Natural killer cell (primary cell): ENCODE data around the gene SHISA6. TPM values are rescaled to one million over a fixed set of nuclear protein-coding genes. Genes with fewer than 3 reads are reported as not detected.
"Not testable (repeated sequence)": the region's sequence is repeated elsewhere in the genome, so short reads cannot be mapped to it uniquely, and the experiment has no call there.

Experiments used
- ATAC-seq, 3 donors: fragments of 150-1000 bp in 2 of 3; fragments of 200-7000 bp in 1 of 3; cut with Tn5 transposase; 1 replicate in 1 of 3; 2 replicates in 2 of 3; pipeline ENCODE4 v1.10.0; 2021; ENCODE audit warnings: mild to moderate bottlenecking in 2 of 3, moderate library complexity in 2 of 3
- DNase-seq, 2 donors: peaks; one replicate each; pipeline versions ENCODE4 v3.0.0 to v3.0.0-alpha.2; 2013 to 2021; ENCODE audit warnings: mixed read lengths in 1 of 2
- H3K27ac ChIP-seq: one replicate; pipeline ENCODE4 v1.5.1; 2013; ENCODE audit warnings: mild to moderate bottlenecking, low read length
- H3K27me3 ChIP-seq: one replicate; pipeline ENCODE4 v1.6.1; 2013; ENCODE audit warnings: low read length; ENCODE audit not compliant: control insufficient read depth, insufficient read depth
- H3K36me3 ChIP-seq: one replicate; pipeline ENCODE4 v1.6.1; 2013; ENCODE audit warnings: low read length; ENCODE audit not compliant: control insufficient read depth, insufficient read depth
- H3K4me1 ChIP-seq: one replicate; pipeline ENCODE4 v1.6.1; 2013; ENCODE audit warnings: low read length; ENCODE audit not compliant: control insufficient read depth, insufficient read depth
- H3K4me3 ChIP-seq: one replicate; pipeline ENCODE4 v1.5.1; 2013; ENCODE audit warnings: low read length
- H3K9me3 ChIP-seq: one replicate; pipeline ENCODE4 v1.6.1; 2013; ENCODE audit warnings: low read length; ENCODE audit not compliant: control insufficient read depth, insufficient read depth
- H3K27ac Mint-ChIP-seq, 2 donors: one replicate each; pipeline ENCODE4 v1.8.0; 2022; ENCODE audit warnings: mild to moderate bottlenecking in 2 of 2, mixed read lengths in 2 of 2, moderate library complexity in 1 of 2
- H3K27me3 Mint-ChIP-seq, 2 donors: one replicate each; pipeline ENCODE4 v1.8.0; 2022; ENCODE audit warnings: low read depth in 2 of 2, mixed read lengths in 2 of 2
- H3K36me3 Mint-ChIP-seq: one replicate; pipeline ENCODE4 v1.8.0; 2022; ENCODE audit warnings: mixed read lengths
- H3K4me1 Mint-ChIP-seq, 2 donors: one replicate each; pipeline ENCODE4 v1.8.0; 2022; ENCODE audit warnings: mixed read lengths in 2 of 2
- H3K4me3 Mint-ChIP-seq: one replicate; pipeline ENCODE4 v1.8.0; 2022; ENCODE audit warnings: mild to moderate bottlenecking, moderate library complexity, mixed read lengths
- H3K9me3 Mint-ChIP-seq, 2 donors: one replicate each; pipeline ENCODE4 v1.8.0; 2022; ENCODE audit warnings: mixed read lengths in 2 of 2
- CTCF ChIP-seq: fragments of 200-600 bp; IDR thresholded peaks from one replicate; pipeline ENCODE4 v1.8.0; 2022; ENCODE audit warnings: antibody characterized with exemption
- WGBS: methylation state at CpG from one replicate; pipeline ENCODE4 v1.1.7; 2013; ENCODE audit warnings: missing lambda C conversion rate; ENCODE audit not compliant: insufficient coverage; 5-methylcytosine and 5-hydroxymethylcytosine counted together
- intact Hi-C: fragments of 100-400 bp; cut with micrococcal nuclease; formaldehyde crosslinking; loops from one replicate; pipeline ENCODE4 v1.14.2; 2022
- total RNA-seq, 4 donors: library from RNA; stranded (reverse); fragments of 120-200 nt in 1 of 4; gene quantifications; one replicate each; pipeline versions ENCODE4 v1.2.3 to v1.2.4, GENCODE V29; 2013 to 2022

Gene SHISA6
- total RNA-seq, 3 donors from 2014 or later (not counting 1 experiment from before 2014, with no cell fraction given): not detected

DNA sequence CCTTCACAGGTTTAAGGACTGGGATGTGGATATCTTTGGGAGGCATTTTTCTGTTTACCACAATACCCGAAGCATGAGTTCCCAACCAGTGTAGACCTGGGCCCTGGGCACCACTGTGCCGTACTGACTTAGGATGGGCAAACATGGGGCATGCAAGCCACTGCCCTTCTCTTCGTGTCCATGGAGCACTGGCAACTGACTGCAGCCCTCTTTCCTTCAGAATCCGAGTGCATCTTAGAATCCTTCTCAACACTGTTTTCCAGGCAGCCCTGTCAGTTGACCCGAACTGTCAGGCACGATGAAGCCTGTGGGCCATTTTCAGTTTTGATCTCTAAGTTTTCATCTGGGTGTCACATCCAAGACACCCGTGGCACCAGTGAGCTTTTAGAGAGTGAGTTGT lies 59.2 kb downstream of the SHISA6 start:
- TF ChIP-seq CTCF: no peak
- Mint-ChIP-seq H3K4me1 (no peaks in the 10 kb centered on the region), H3K9me3 (peaks cover 0 to 4% of the 10 kb centered on the region in 2 donors), H3K4me3 (no peak overlapping the region), H3K27me3 (no peaks in the 10 kb centered on the region), H3K27ac (no peak overlapping the region), H3K36me3 (no peaks in the 10 kb centered on the region)
- Histone ChIP-seq H3K9me3 (no peaks in the 10 kb centered on the region), H3K27me3 (no peaks in the 10 kb centered on the region), H3K36me3 (no peaks in the 10 kb centered on the region), H3K27ac (no peak overlapping the region), H3K4me1 (no peaks in the 10 kb centered on the region), H3K4me3 (no peak overlapping the region)
- intact Hi-C loops: no loop called here
- WGBS: 82% methylated on average over 7 of the region's 7 CpGs
- DNase-seq (no peak), ATAC-seq (no peak)

GRCh38 chr17:11300738-11301137 lies 59.7 kb downstream of the SHISA6 start:
- no peaks in the 10 kb centered on the region for H3K36me3 ChIP-seq
- Mint-ChIP-seq H3K9me3 (peaks cover 0 to 4% of the 10 kb centered on the region in 2 donors), H3K4me3 (no peak overlapping the region), H3K27ac (no peak overlapping the region), H3K4me1 (no peaks in the 10 kb centered on the region), H3K36me3 (no peaks in the 10 kb centered on the region), H3K27me3 (no peaks in the 10 kb centered on the region)
- no peaks in the 10 kb centered on the region for H3K4me1 ChIP-seq
- no peak for TF ChIP-seq CTCF
- H3K9me3 ChIP-seq: no peaks in the 10 kb centered on the region
- ATAC-seq: no peak
- H3K4me3 ChIP-seq: no peak overlapping the region
- no peak for DNase-seq
- 81% methylated on average over 5 of the region's 6 CpGs for WGBS
- intact Hi-C loops: no loop called here
- no peak overlapping the region for H3K27ac ChIP-seq
- no peaks in the 10 kb centered on the region for H3K27me3 ChIP-seq

GRCh38 chr17:11301874-11302273 lies 60.9 kb downstream of the SHISA6 start:
- H3K4me3 Mint-ChIP-seq, H3K4me1 ChIP-seq, H3K9me3 ChIP-seq, H3K27me3 ChIP-seq, H3K27me3 Mint-ChIP-seq, H3K27ac ChIP-seq, intact Hi-C loops, H3K9me3 Mint-ChIP-seq, H3K4me1 Mint-ChIP-seq, H3K27ac Mint-ChIP-seq, H3K36me3 ChIP-seq, H3K4me3 ChIP-seq, DNase-seq, ATAC-seq, H3K36me3 Mint-ChIP-seq: not testable (repeated sequence)
- 94% methylated on average over 5 of the region's 5 CpGs for WGBS

GRCh38 chr17:11302401-11303186 lies 61.6 kb downstream of the SHISA6 start:
- ATAC-seq (no peak), DNase-seq (no peak)
- H3K4me1 ChIP-seq: no peaks in the 10 kb centered on the region
- no peaks in the 10 kb centered on the region for H3K27me3 Mint-ChIP-seq
- WGBS: 73% methylated on average over 9 of the region's 9 CpGs
- intact Hi-C loops: no loop called here
- H3K27me3 ChIP-seq: no peaks in the 10 kb centered on the region
- no peaks in the 10 kb centered on the region for H3K36me3 ChIP-seq
- no peaks in the 10 kb centered on the region for H3K36me3 Mint-ChIP-seq
- H3K27ac Mint-ChIP-seq: no peak overlapping the region
- no peak overlapping the region for H3K4me3 Mint-ChIP-seq
- H3K9me3 Mint-ChIP-seq: no peaks in the 10 kb centered on the region
- H3K27ac ChIP-seq: no peak overlapping the region
- no peak overlapping the region for H3K4me3 ChIP-seq
- no peaks in the 10 kb centered on the region for H3K9me3 ChIP-seq
- TF ChIP-seq CTCF: no peak
- no peaks in the 10 kb centered on the region for H3K4me1 Mint-ChIP-seq
